Keratinocyte (primary cell): ENCODE results near the gene LRRC27. TPM values are rescaled to one million over a fixed set of nuclear protein-coding genes. Genes with fewer than 3 reads are reported as not detected.

ENCODE experiments used
- DNase-seq: peaks from one replicate; pipeline ENCODE4 v3.0.0-alpha.2; 2011; ENCODE audit warnings: low read depth, missing footprints, low spot score
- FAIRE-seq: peaks from 2 replicates; lab custom pipeline; 2011; peaks lifted over from hg19 to GRCh38; lab: Jason Lieb, UNC
- H2AFZ ChIP-seq: 2 replicates; pipeline ENCODE4 v1.6.0; 2012; ENCODE audit warnings: low read length, control low read depth, inconsistent platforms; ENCODE audit not compliant: control insufficient read depth
- H3K27ac ChIP-seq: 2 replicates; pipeline ENCODE4 v1.5.1; 2011; ENCODE audit warnings: low read length; ENCODE audit not compliant: control insufficient read depth, insufficient read depth
- H3K27me3 ChIP-seq: 3 replicates; pipeline ENCODE4 v1.6.0; 2011; ENCODE audit warnings: low read length; ENCODE audit not compliant: control insufficient read depth, insufficient read depth; ENCODE audit errors: extremely low read depth
- H3K36me3 ChIP-seq, 2 experiments: 2 replicates in 1 of 2; 3 replicates in 1 of 2; pipeline ENCODE4 v1.5.1; 2011; ENCODE audit warnings: low read length in 2 of 2, mild to moderate bottlenecking in 1 of 2; ENCODE audit not compliant: control insufficient read depth in 2 of 2, insufficient read depth in 2 of 2; ENCODE audit errors: extremely low read depth in 1 of 2
- H3K4me1 ChIP-seq: 3 replicates; pipeline ENCODE4 v1.5.1; 2011; ENCODE audit warnings: low read length; ENCODE audit not compliant: control insufficient read depth, insufficient read depth; ENCODE audit errors: extremely low read depth
- H3K4me2 ChIP-seq: 3 replicates; pipeline ENCODE4 v1.6.0; 2011; ENCODE audit warnings: low read depth, low read length; ENCODE audit not compliant: control insufficient read depth, insufficient read depth; ENCODE audit errors: extremely low read depth
- H3K4me3 ChIP-seq, 3 experiments: fragments of 200-600 bp in 1 of 3; sonication (generic) in 1 of 3; 2 replicates in 2 of 3; 3 replicates in 1 of 3; pipeline ENCODE4 v1.5.1; 2011 to 2016; ENCODE audit warnings: low read length in 3 of 3, mild to moderate bottlenecking in 3 of 3, control low read depth in 2 of 3, inconsistent platforms in 1 of 3, low read depth in 1 of 3, mixed read lengths in 1 of 3, mixed run types in 1 of 3, moderate library complexity in 1 of 3; ENCODE audit not compliant: control insufficient read depth in 2 of 3, insufficient read depth in 2 of 3; ENCODE audit errors: extremely low read depth in 1 of 3
- H3K79me2 ChIP-seq: 2 replicates; pipeline ENCODE4 v1.6.0; 2012; ENCODE audit warnings: low read length; ENCODE audit not compliant: control insufficient read depth, insufficient read depth
- H3K9ac ChIP-seq: 3 replicates; pipeline ENCODE4 v1.6.0; 2011; ENCODE audit warnings: low read length; ENCODE audit not compliant: control insufficient read depth, insufficient read depth; ENCODE audit errors: extremely low read depth
- H3K9me1 ChIP-seq: 3 replicates; pipeline ENCODE4 v1.6.0; 2011; ENCODE audit warnings: low read length; ENCODE audit not compliant: control insufficient read depth, insufficient read depth; ENCODE audit errors: extremely low read depth
- H3K9me3 ChIP-seq: 2 replicates; pipeline ENCODE4 v1.5.1; 2012; ENCODE audit warnings: low read depth, low read length; ENCODE audit not compliant: control insufficient read depth
- H4K20me1 ChIP-seq: 3 replicates; pipeline ENCODE4 v1.6.0; 2011; ENCODE audit warnings: low read length; ENCODE audit not compliant: control insufficient read depth, insufficient read depth; ENCODE audit errors: extremely low read depth
- CTCF ChIP-seq, 3 experiments: IDR thresholded peaks in 1 of 3; conservative IDR thresholded peaks in 1 of 3; optimal IDR thresholded peaks in 1 of 3; 2 replicates in 2 of 3; 3 replicates in 1 of 3; pipeline versions ENCODE3 to v1.5.1; 2011; ENCODE audit warnings: low read length in 3 of 3, mild to moderate bottlenecking in 3 of 3, moderate library complexity in 2 of 3, control low read depth in 1 of 3, inconsistent platforms in 1 of 3; ENCODE audit not compliant: insufficient read depth in 2 of 3; ENCODE audit errors: extremely low read depth in 1 of 3
- EZH2 ChIP-seq: IDR thresholded peaks from one replicate; pipeline ENCODE4 v1.6.1; 2012; ENCODE audit warnings: inconsistent platforms, mild to moderate bottlenecking, low read length, moderate library complexity
- dilution Hi-C: fragments of 300-500 bp; cut with MboI; formaldehyde crosslinking; loops from one replicate; pipeline ENCODE4 v1.7.0; 2020; ENCODE audit warnings: low sequenced_read_pairs; ENCODE audit not compliant: extremely low pct_ligation_motif_present
- polyA plus RNA-seq, 5 experiments: library from polyadenylated mRNA; depleted of rRNA in 3 of 5; stranded (reverse) in 3 of 5; stranded (forward) in 1 of 5; unstranded in 1 of 5; fragments of >200 nt; gene quantifications; 1 replicate in 1 of 5; 2 replicates in 3 of 5; 3 replicates in 1 of 5; pipeline versions ENCODE4 v1.2.1 to v1.2.3, GENCODE V29; 2011 to 2012; ENCODE audit warnings: missing spikeins in 2 of 5, low read depth in 1 of 5, low replicate concordance in 1 of 5

LRRC27 gene
- polyA plus RNA-seq, 1 donor (not counting 4 experiments of a cell fraction or from before 2014, with no cell fraction given), result 3.0 TPM

- Histone ChIP-seq H3K9ac (peak overlapping the region; percentile 33), H3K9me1 (no peaks in the 10 kb centered on the region), H3K27ac (no peak overlapping the region), H2AFZ (no peak overlapping the region), H3K27me3 (no peaks in the 10 kb centered on the region), H3K36me3 (no peaks in the 10 kb centered on the region), H3K4me2 (peak overlapping the region; percentile 10), H3K4me1 (peaks cover 32% of the 10 kb centered on the region), H3K79me2 (no peaks in the 10 kb centered on the region), H3K4me3 (no peak overlapping the region), H4K20me1 (no peaks in the 10 kb centered on the region), H3K9me3 (no peaks in the 10 kb centered on the region)
- FAIRE-seq, result no peak
- dilution Hi-C loops, result no loop called here
- DNase-seq, result no peak
- no peak for TF ChIP-seq EZH2
- no peak for TF ChIP-seq CTCF (optimal IDR thresholded peaks at IDR 0.05 in 1 of 3, IDR thresholded peaks at IDR 0.05 in 1 of 3, conservative IDR thresholded peaks at IDR 0.05 in 1 of 3; ENCODE audit: extremely low read depth in 1 of 3, insufficient read depth in 2 of 3, low read length in 3 of 3)
Measured at GRCh38 chr10:132420981-132421846, 89.2 kb downstream of the LRRC27 start.

- H3K9me1 ChIP-seq, result no peaks in the 10 kb centered on the region
Measured at GRCh38 chr10:132421847-132422751, 90.1 kb downstream of the LRRC27 start.

More at GRCh38 chr10:132421847-132422751, 90.1 kb downstream of the LRRC27 start:
- Histone ChIP-seq H3K27me3 (no peaks in the 10 kb centered on the region), H3K36me3 (no peaks in the 10 kb centered on the region), H3K4me2 (no peak overlapping the region), H3K27ac (no peak overlapping the region), H3K4me1 (peaks cover 32% of the 10 kb centered on the region), H3K9me3 (no peaks in the 10 kb centered on the region), H3K9ac (peak overlapping the region; percentile 33), H3K4me3 (no peak overlapping the region), H2AFZ (no peak overlapping the region), H3K79me2 (no peaks in the 10 kb centered on the region), H4K20me1 (no peaks in the 10 kb centered on the region)
- dilution Hi-C loops, result no loop called here
- DNase-seq (no peak), FAIRE-seq (no peak)
- TF ChIP-seq CTCF (optimal IDR thresholded peaks at IDR 0.05 in 1 of 3, IDR thresholded peaks at IDR 0.05 in 1 of 3, conservative IDR thresholded peaks at IDR 0.05 in 1 of 3; ENCODE audit: extremely low read depth in 1 of 3, insufficient read depth in 2 of 3, low read length in 3 of 3) (no peak), EZH2 (no peak)
